Measurements from ENCODE around the gene CAMK4. TPM values are rescaled to one million over a fixed set of nuclear protein-coding genes. Genes with fewer than 3 reads are reported as not detected.

Gene CAMK4
- total and polyA plus RNA-seq, 2 donors (not counting 3 experiments of a cell fraction or from before 2014, with no cell fraction given) = 2.2 to 5.4 TPM

DNA sequence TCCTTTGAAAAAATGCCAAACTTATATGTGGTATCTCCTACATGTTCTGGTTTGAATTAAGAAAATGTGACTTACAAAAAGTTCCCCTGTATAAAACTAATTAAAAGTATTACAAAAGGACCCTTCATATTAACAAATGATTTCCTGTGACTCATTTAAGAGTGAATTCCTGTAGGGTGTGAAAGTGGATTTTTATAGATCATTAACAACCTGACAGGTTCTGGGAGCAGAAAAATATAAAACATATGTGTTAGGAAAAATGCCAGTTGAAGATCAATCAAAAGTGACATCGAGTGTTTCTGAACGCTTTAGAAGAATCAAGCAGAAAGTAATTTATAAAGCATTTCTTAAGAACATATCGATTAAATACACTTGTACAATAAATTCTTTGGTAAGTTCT is 35.5 kb downstream of the CAMK4 start:
- H3K36me3 ChIP-seq (ENCODE audit: control insufficient read depth in 2 of 2, extremely low read depth in 1 of 2, insufficient read depth in 2 of 2, low read length in 2 of 2) = no peaks in the 10 kb centered on the region
- POLR2A ChIA-PET = no interaction called here
- no peak overlapping the region for H3K4me2 ChIP-seq (ENCODE audit: insufficient read depth, low read length)
- H3K27ac ChIP-seq (ENCODE audit: insufficient read depth, low read depth, low read length) = no peak overlapping the region
- no peak overlapping the region for H3K4me3 ChIP-seq (replicated peaks in 1 of 3; ENCODE audit: insufficient read depth in 1 of 3, low read depth in 1 of 3, low read length in 3 of 3)
- H3K9ac ChIP-seq (replicated peaks; ENCODE audit: extremely low read depth, insufficient read depth, low read length) = no peak overlapping the region
- TF ChIP-seq, protein P1, sequence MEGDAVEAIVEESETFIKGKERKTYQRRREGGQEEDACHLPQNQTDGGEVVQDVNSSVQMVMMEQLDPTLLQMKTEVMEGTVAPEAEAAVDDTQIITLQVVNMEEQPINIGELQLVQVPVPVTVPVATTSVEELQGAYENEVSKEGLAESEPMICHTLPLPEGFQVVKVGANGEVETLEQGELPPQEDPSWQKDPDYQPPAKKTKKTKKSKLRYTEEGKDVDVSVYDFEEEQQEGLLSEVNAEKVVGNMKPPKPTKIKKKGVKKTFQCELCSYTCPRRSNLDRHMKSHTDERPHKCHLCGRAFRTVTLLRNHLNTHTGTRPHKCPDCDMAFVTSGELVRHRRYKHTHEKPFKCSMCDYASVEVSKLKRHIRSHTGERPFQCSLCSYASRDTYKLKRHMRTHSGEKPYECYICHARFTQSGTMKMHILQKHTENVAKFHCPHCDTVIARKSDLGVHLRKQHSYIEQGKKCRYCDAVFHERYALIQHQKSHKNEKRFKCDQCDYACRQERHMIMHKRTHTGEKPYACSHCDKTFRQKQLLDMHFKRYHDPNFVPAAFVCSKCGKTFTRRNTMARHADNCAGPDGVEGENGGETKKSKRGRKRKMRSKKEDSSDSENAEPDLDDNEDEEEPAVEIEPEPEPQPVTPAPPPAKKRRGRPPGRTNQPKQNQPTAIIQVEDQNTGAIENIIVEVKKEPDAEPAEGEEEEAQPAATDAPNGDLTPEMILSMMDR (IDR thresholded peaks at IDR 0.05; ENCODE audit: extremely low read depth in 1 of 2, insufficient read depth in 1 of 2, low read depth in 1 of 2, low read length in 2 of 2) = no peak
- TF ChIP-seq JUN (IDR thresholded peaks at IDR 0.05; ENCODE audit: borderline replicate concordance, insufficient read depth, insufficient read length, low read depth) = no peak
- TF ChIP-seq MYC (IDR thresholded peaks at IDR 0.05; ENCODE audit: low read depth, low read length) = no peak
- TF ChIP-seq POLR2AphosphoS5 (IDR thresholded peaks at IDR 0.05; ENCODE audit: insufficient read depth, low read depth, low read length) = no peak
- TF ChIP-seq, protein P2, sequence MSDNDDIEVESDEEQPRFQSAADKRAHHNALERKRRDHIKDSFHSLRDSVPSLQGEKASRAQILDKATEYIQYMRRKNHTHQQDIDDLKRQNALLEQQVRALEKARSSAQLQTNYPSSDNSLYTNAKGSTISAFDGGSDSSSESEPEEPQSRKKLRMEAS (IDR thresholded peaks at IDR 0.05; ENCODE audit: insufficient read depth, insufficient read length) = no peak
- no peak for TF ChIP-seq POLR2A (IDR thresholded peaks at IDR 0.05; ENCODE audit: low read depth, low read length)
- no peak for TF ChIP-seq EZH2 (IDR thresholded peaks at IDR 0.05; ENCODE audit: borderline replicate concordance, low read depth, low read length, severe bottlenecking)
- no peak for TF ChIP-seq FOS (IDR thresholded peaks at IDR 0.05; ENCODE audit: borderline replicate concordance, insufficient read depth, low read length)
- TF ChIP-seq GATA2 (IDR thresholded peaks at IDR 0.05; ENCODE audit: insufficient read depth, insufficient read length, low read depth, low read length) = no peak
- FAIRE-seq (no peak), DNase-seq (ENCODE audit: low read depth, low spot score) (no peak)
- H3K4me1 ChIP-seq (ENCODE audit: control insufficient read depth, extremely low read depth, insufficient read depth, low read length) = no peaks in the 10 kb centered on the region
- H4K20me1 ChIP-seq (replicated peaks; ENCODE audit: control insufficient read depth, extremely low read depth, insufficient read depth, low read length) = no peaks in the 10 kb centered on the region
- CTCF ChIA-PET = no interaction called here
- no peak overlapping the region for H2AFZ ChIP-seq (ENCODE audit: low read depth, low read length)
- intact Hi-C loops (cut with micrococcal nuclease) = no loop called here
- H3K79me2 ChIP-seq (ENCODE audit: control insufficient read depth, insufficient read depth, low read length) = no peaks in the 10 kb centered on the region
- no peaks in the 10 kb centered on the region for H3K9me1 ChIP-seq (replicated peaks; ENCODE audit: control insufficient read depth, extremely low read depth, insufficient read depth, low read length)
- BruUV-seq (replicated peaks) = no TSS peak
- no peaks in the 10 kb centered on the region for H3K27me3 ChIP-seq (ENCODE audit: control insufficient read depth in 2 of 2, insufficient read depth in 2 of 2, low read length in 2 of 2)
- dilution Hi-C loops (cut with MboI; ENCODE audit: extremely low pct_ligation_motif_present, low sequenced_read_pairs) = no loop called here
- H3K9me3 ChIP-seq (replicated peaks; ENCODE audit: control insufficient read depth, insufficient read depth, low read length) = no peaks in the 10 kb centered on the region
